ENCODE measurements around the gene NPFFR1.
"Not testable (repeated sequence)": the region's sequence is repeated elsewhere in the genome, so short reads cannot be mapped to it uniquely, and the experiment has no call there.

NPFFR1 gene

DNA sequence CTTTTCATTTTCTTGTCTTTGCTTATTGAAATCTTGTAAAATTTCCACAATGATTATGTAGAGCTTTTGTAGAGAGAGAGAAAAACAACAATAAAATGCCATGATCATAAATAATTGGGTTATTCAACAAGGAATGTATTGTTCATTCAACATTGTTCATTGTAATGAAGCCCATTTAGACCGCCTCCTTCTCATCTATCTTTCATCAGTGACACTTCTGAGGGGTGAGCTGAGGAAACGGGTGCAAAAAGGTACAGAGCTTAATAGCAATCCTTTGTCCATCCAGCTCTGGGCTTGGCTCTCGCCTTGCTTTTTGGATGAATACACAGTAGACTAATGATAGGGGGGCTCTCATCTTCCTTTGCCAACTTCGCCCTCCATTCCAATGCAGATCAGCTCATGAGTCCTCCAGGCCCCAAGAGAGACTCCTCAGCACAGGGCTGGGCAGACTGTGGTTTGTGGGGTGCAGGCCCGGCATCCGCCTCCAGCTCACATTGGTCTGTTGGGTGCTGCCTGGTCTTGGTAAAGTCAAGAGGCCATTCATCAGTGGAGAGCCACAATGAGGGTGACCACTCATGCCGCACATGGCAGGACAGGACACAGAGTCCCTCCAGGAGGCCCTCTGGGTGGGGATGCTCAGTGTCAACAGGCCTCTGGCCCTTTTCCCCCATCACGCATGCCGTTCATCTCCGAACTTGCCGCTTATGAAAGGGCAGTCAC lies 32.7 kb downstream of the NPFFR1 start:
- no peak overlapping the region for H3K4me3 ChIP-seq (ENCODE audit: low read depth, low read length)
- TF ChIP-seq, protein P1, sequence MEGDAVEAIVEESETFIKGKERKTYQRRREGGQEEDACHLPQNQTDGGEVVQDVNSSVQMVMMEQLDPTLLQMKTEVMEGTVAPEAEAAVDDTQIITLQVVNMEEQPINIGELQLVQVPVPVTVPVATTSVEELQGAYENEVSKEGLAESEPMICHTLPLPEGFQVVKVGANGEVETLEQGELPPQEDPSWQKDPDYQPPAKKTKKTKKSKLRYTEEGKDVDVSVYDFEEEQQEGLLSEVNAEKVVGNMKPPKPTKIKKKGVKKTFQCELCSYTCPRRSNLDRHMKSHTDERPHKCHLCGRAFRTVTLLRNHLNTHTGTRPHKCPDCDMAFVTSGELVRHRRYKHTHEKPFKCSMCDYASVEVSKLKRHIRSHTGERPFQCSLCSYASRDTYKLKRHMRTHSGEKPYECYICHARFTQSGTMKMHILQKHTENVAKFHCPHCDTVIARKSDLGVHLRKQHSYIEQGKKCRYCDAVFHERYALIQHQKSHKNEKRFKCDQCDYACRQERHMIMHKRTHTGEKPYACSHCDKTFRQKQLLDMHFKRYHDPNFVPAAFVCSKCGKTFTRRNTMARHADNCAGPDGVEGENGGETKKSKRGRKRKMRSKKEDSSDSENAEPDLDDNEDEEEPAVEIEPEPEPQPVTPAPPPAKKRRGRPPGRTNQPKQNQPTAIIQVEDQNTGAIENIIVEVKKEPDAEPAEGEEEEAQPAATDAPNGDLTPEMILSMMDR (IDR thresholded peaks at IDR 0.05; ENCODE audit: low read depth, low read length), result no peak
- DNase-seq (ENCODE audit: low read depth, low spot score), result no peak
- in situ Hi-C loops (cut with HindIII; ENCODE audit: low sequenced_read_pairs), result no loop called here

DNA sequence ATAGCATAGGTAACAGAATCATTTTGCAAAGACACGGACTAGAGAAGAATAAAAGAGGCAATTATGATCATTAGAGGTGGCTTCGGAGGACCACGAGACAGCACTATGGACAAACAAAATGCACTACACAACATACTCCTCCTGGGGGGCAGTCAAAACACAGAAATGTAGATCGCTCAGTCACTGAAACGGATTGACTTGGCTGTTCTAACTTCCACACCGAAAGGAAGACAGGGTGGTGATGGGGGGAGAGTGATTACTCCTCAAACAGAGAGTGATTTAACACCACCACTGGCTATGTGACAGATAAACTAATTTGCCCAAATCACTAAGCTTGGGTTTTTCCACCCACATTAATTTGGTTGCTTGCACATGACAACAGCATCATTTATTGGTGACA lies 36.4 kb downstream of the NPFFR1 start:
- in situ Hi-C loops (cut with HindIII; ENCODE audit: low sequenced_read_pairs), result no loop called here
- no peak overlapping the region for H3K4me3 ChIP-seq (ENCODE audit: low read depth, low read length)
- TF ChIP-seq, protein P1 (IDR thresholded peaks at IDR 0.05; ENCODE audit: low read depth, low read length), result no peak
- no peak for DNase-seq (ENCODE audit: low read depth, low spot score)

DNA sequence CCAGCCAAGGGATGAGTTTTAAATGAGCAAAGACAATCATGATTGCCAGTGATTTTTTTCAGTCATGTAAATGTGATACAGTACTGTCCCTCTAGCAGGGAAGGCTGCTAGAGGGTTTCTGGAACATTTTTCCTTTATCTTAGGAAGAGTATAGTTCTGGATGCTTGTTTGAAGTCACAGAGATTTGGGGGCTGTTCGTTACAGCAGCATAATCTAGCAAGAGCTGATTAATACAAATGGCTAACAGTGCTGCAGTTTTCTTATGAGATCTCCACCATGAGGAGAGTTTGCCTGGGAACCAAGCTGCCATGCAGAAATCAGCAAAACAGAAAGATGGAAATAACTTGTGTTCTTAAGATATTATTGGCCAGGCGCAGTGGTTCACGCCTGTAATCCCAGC lies 42.7 kb downstream of the NPFFR1 start:
- in situ Hi-C loops (cut with HindIII; ENCODE audit: low sequenced_read_pairs), result no loop called here
- no peak for DNase-seq (ENCODE audit: low read depth, low spot score)
- TF ChIP-seq, protein P1 (IDR thresholded peaks at IDR 0.05; ENCODE audit: low read depth, low read length), result no peak
- H3K4me3 ChIP-seq (ENCODE audit: low read depth, low read length), result no peak overlapping the region

DNA sequence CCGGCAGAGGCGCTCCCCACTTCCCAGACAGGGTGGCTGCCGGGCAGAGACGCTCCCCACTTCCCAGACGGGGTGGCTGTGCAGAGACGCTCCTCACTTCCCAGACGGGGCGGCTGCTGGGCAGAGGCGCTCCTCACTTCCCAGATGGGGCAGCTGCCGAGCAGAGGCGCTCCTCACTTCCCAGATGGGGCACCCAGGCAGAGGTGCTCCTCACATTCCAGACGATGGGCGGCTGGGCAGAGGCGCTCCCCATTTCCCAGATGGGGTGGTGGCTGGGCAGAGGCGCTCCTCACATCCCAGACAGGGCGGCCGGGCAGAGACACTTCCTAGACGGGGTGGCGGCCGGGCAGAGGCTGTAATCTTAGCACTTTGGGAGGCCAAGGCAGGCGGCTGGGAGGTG lies 43.8 kb downstream of the NPFFR1 start:
- in situ Hi-C loops (cut with HindIII; ENCODE audit: low sequenced_read_pairs); H3K4me3 ChIP-seq (ENCODE audit: low read depth, low read length); DNase-seq (ENCODE audit: low read depth, low spot score): not testable (repeated sequence)

DNA sequence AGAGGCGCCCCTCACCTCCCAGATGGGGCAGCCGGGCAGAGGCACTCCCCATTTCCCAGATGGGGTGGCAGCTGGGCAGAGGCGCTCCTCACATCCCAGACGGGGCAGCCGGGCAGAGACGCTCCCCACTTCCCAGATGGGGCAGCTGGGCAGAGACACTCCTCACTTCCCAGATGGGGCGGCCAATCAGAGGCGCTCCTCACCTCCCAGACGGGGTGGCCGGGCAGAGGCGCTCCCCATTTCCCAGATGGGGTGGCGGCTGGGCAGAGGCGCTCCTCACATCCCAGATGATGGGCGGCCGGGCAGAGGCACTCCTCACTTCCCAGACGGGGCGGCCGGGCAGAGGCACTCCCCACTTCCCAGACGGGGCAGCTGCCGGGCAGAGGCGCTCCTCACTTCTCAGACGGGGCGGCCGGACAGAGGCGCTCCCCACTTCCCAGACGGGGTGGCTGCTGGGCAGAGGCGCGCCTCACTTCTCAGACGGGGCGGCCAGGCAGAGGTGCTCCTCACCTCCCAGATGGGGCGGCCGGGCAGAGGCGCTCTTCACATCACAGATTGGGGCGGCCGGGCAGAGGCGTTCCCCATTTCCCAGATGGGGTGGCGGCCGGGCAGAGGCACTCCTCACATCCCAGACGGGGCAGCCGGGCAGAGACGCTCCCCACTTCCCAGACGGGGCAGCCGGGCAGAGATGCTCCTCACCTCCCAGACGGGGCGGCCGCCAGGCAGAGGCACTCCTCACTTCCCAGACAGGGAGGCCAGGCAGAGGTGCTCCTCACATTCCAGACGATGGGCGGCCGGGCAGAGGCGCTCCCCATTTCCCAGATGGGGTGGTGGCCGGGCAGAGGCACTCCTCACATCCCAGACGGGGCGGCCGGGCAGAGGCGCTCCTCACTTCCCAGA lies 44.5 kb downstream of the NPFFR1 start:
- H3K4me3 ChIP-seq (ENCODE audit: low read depth, low read length); in situ Hi-C loops (cut with HindIII; ENCODE audit: low sequenced_read_pairs); DNase-seq (ENCODE audit: low read depth, low spot score): not testable (repeated sequence)

DNA sequence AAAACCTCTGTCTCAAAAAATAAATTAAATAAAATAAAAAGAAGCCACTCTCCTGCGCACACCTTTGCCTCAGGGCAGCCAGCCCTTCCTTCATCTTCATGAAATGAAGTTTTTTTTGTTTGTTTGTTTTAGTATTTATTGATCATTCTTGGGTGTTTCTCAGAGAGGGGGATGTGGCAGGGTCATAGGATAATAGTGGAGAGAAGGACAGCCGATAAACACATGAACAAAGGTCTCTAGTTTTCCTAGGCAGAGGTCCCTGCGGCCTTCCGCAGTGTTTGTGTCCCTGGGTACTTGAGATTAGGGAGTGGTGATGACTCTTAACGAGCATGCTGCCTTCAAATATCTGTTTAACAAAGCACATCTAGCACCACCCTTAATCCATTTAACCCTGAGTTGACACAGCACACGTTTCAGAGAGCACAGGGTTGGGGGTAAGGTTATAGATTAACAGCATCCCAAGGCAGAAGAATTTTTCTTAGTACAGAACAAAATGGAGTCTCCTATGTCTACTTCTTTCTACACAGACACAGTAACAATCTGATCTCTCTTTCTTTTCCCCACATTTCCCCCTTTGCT lies 45.8 kb downstream of the NPFFR1 start:
- H3K4me3 ChIP-seq (ENCODE audit: low read depth, low read length); in situ Hi-C loops (cut with HindIII; ENCODE audit: low sequenced_read_pairs); DNase-seq (ENCODE audit: low read depth, low spot score): not testable (repeated sequence)

DNA sequence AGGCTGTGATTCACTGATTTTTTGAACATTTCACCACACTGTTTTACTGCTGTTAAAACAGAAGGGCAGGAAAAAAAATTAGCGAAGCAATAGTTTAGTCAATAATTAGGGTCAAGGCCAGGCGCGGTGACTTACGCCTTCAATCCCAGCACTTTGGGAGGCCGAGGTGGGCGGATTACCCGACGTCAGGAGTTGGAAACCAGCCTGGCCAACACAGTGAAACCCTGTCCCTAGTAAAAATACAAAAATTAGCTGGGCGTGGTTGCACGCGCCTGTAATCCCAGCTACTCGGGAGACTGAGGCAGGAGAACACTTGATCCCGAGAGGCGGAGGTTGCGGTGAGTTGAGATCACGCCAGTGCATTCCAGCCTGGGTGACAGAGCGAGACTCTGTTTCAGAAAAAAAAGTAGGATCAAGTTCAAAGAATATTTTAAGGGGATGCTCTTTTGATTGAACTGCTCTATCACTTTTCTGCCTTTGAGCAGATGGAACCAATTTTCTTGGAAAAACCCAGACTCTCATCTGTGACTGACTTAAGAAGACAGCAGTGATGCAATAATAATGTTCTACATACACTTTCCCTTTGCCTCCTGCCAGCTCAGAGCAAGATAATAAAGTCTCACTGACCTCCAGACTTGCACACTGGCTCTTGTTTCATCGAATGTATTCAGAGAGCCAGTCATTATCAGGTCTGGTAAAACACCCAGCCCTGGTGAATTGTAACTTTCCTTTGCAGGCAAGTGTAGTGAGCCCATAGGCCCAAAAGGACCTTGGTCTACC lies 48.9 kb downstream of the NPFFR1 start:
- H3K4me3 ChIP-seq (ENCODE audit: low read depth, low read length), result no peak overlapping the region
- peak; percentile 50 for DNase-seq (ENCODE audit: low read depth, low spot score)
- TF ChIP-seq, protein P1 (IDR thresholded peaks at IDR 0.05; ENCODE audit: low read depth, low read length), result no peak
- in situ Hi-C loops (cut with HindIII; ENCODE audit: low sequenced_read_pairs), result no loop called here

All from astrocyte of the spinal cord (primary cell).